ENCODE data around the gene ZNF385B.

DNA sequence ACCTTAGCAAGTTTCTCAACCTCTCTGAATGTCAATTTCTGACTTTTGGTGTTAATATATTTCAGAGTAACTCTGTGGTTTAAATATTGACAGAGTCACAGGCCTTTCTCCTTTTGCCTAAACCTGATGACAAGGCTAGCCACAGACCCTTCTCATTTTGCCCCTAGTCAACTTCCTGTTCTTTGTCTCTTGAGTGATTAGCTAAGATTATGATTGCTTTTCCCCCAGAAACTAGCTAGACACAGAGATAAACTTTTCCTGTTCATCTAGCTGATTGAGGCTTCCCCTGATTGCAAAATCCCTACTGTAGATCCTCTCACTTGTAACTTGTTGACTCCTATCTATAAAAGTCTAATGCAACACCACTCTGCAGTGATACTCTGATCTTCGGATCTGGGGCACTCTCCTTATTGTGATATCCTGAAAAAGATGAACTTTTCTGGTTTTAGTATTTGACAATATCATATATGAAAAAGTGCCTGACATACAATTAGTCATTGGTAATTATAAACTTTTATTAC lies 241.4 kb downstream of the ZNF385B start:
- no peak for TF ChIP-seq CTCF (IDR thresholded peaks at IDR 0.05)
- TF ChIP-seq TEAD4 (IDR thresholded peaks at IDR 0.05; ENCODE audit: borderline replicate concordance, insufficient read depth), result no peak
- no peak for TF ChIP-seq SMC3 (IDR thresholded peaks at IDR 0.05; ENCODE audit: low read depth, low read length)
- TF ChIP-seq RCOR1 (IDR thresholded peaks at IDR 0.05; ENCODE audit: low read length), result no peak
- no peak for TF ChIP-seq POLR2AphosphoS5 (IDR thresholded peaks at IDR 0.05; ENCODE audit: low read depth, low read length)
